Progenitor cell of endocrine pancreas (in vitro differentiated cells): Measurements from ENCODE around the gene CBFA2T3. TPM values are rescaled to one million over a fixed set of nuclear protein-coding genes. Genes with fewer than 3 reads are reported as not detected.

ENCODE experiments used
- DNase-seq: peaks from one replicate; pipeline ENCODE4 v3.0.0; 2021; ENCODE audit warnings: low spot score; ENCODE audit not compliant: unreplicated experiment
- H3K27ac Mint-ChIP-seq: 2 replicates; pipeline ENCODE4 v1.8.0; 2021; ENCODE audit warnings: mild to moderate bottlenecking, moderate library complexity, mixed read lengths
- H3K27me3 Mint-ChIP-seq: 2 replicates; pipeline ENCODE4 v1.8.0; 2021; ENCODE audit warnings: mixed read lengths
- H3K36me3 Mint-ChIP-seq: 2 replicates; pipeline ENCODE4 v1.8.0; 2022; ENCODE audit warnings: mixed read lengths; ENCODE audit not compliant: insufficient read depth
- H3K4me1 Mint-ChIP-seq: 2 replicates; pipeline ENCODE4 v1.8.0; 2021; ENCODE audit warnings: low read depth, mixed read lengths
- H3K4me3 Mint-ChIP-seq: 2 replicates; pipeline ENCODE4 v1.8.0; 2021; ENCODE audit warnings: low read depth, mild to moderate bottlenecking, moderate library complexity, mixed read lengths
- H3K9me3 Mint-ChIP-seq: 2 replicates; pipeline ENCODE4 v1.8.0; 2021; ENCODE audit warnings: low read depth, mixed read lengths
- CTCF ChIP-seq: fragments of 200-600 bp; sonication (generic); IDR thresholded peaks from one replicate; pipeline ENCODE4 v1.5.0; 2021; ENCODE audit warnings: antibody characterized with exemption, mild to moderate bottlenecking; ENCODE audit not compliant: unreplicated experiment
- total RNA-seq: library from RNA; stranded (reverse); gene quantifications from 2 replicates; pipeline ENCODE4 v1.2.1, GENCODE V29; 2021

CBFA2T3 gene
- total RNA-seq, 1 donor from 2014 or later, result 12.9 TPM

- no peaks in the 10 kb centered on the region for H3K36me3 Mint-ChIP-seq
Measured at GRCh38 chr16:88826070-88826840, 150.8 kb downstream of the CBFA2T3 start.

GRCh38 chr16:88825146-88825545 lies 151.9 kb downstream of the CBFA2T3 start:
- DNase-seq, result no peak
- no peak for TF ChIP-seq CTCF
- H3K27ac Mint-ChIP-seq, result no peak overlapping the region
- no peak overlapping the region for H3K4me3 Mint-ChIP-seq
- no peaks in the 10 kb centered on the region for H3K9me3 Mint-ChIP-seq
- H3K27me3 Mint-ChIP-seq, result no peaks in the 10 kb centered on the region
- H3K4me1 Mint-ChIP-seq, result no peaks in the 10 kb centered on the region
- no peaks in the 10 kb centered on the region for H3K36me3 Mint-ChIP-seq

More at GRCh38 chr16:88826070-88826840, 150.8 kb downstream of the CBFA2T3 start:
- H3K27me3 Mint-ChIP-seq, result no peaks in the 10 kb centered on the region
- DNase-seq, result no peak
- no peaks in the 10 kb centered on the region for H3K4me1 Mint-ChIP-seq
- TF ChIP-seq CTCF, result no peak
- no peak overlapping the region for H3K27ac Mint-ChIP-seq
- H3K9me3 Mint-ChIP-seq, result no peaks in the 10 kb centered on the region
- no peak overlapping the region for H3K4me3 Mint-ChIP-seq

Other genes with a start within 250 kb of the CBFA2T3 start
- gene PIEZO1, start 192.0 kb downstream of the CBFA2T3 start, total RNA-seq, result 37.7 and 44.7 TPM in 2 replicates
- gene CDT1, start 173.4 kb downstream of the CBFA2T3 start, total RNA-seq, result 22.8 and 25.3 TPM in 2 replicates
- 100 and 115 TPM in 2 replicates for gene APRT, start 165.3 kb downstream of the CBFA2T3 start, total RNA-seq
- gene GALNS, start 120.3 kb downstream of the CBFA2T3 start, total RNA-seq, result 32.7 and 34.6 TPM in 2 replicates
- 74.9 and 86.2 TPM in 2 replicates for gene TRAPPC2L, start 120.1 kb downstream of the CBFA2T3 start, total RNA-seq
- gene PABPN1L, start 110.5 kb downstream of the CBFA2T3 start, total RNA-seq, result 0.46 TPM in 1 of 2 replicates, not detected in the other
- gene ACSF3, start 116.6 kb upstream of the CBFA2T3 start, total RNA-seq, result 25.2 and 31.3 TPM in 2 replicates
- not detected in 2 replicates for gene CDH15, start 194.5 kb upstream of the CBFA2T3 start, total RNA-seq
- 6.9 and 10.3 TPM in 2 replicates for gene SLC22A31, start 223.3 kb upstream of the CBFA2T3 start, total RNA-seq
- gene ZNF778, start 240.5 kb upstream of the CBFA2T3 start, total RNA-seq, result 10.5 and 11.2 TPM in 2 replicates